Liver (tissue), 9 donors: Measurements from ENCODE around the gene CTNNA1. TPM values are rescaled to one million over a fixed set of nuclear protein-coding genes. Genes with fewer than 3 reads are reported as not detected.
"Not testable (repeated sequence)": the region's sequence is repeated elsewhere in the genome, so short reads cannot be mapped to it uniquely, and the experiment has no call there.

Experiments
- DNase-seq: peaks from one replicate; pipeline ENCODE4 v3.0.0-alpha.2; 2017; ENCODE audit warnings: low spot score
- H3K27ac ChIP-seq, 2 donors: one replicate each; pipeline ENCODE4 v1.7.0; 2013; ENCODE audit warnings: inconsistent platforms in 2 of 2, low read length in 2 of 2, control low read depth in 1 of 2, low read depth in 1 of 2, mild to moderate bottlenecking in 1 of 2
- H3K27me3 ChIP-seq, 4 donors: one replicate each; pipeline versions ENCODE4 v1.6.1 to v1.7.0; 2013; ENCODE audit warnings: low read length in 3 of 4, inconsistent platforms in 1 of 4, mild to moderate bottlenecking in 1 of 4, moderate library complexity in 1 of 4; ENCODE audit not compliant: control insufficient read depth in 4 of 4, insufficient read depth in 4 of 4
- H3K36me3 ChIP-seq, 4 donors: one replicate each; pipeline versions ENCODE4 v1.6.1 to v1.7.0; 2013; ENCODE audit warnings: low read length in 3 of 4, mild to moderate bottlenecking in 3 of 4, low read depth in 1 of 4, moderate library complexity in 1 of 4; ENCODE audit not compliant: control insufficient read depth in 4 of 4, insufficient read depth in 3 of 4
- H3K4me1 ChIP-seq, 4 donors: one replicate each; pipeline versions ENCODE4 v1.6.1 to v1.7.0; 2013; ENCODE audit warnings: low read length in 3 of 4, mild to moderate bottlenecking in 3 of 4, moderate library complexity in 1 of 4; ENCODE audit not compliant: control insufficient read depth in 4 of 4, insufficient read depth in 4 of 4
- H3K4me3 ChIP-seq, 3 donors: one replicate each; pipeline versions ENCODE4 v1.6.1 to v1.7.0; 2013; ENCODE audit warnings: low read length in 3 of 3, control low read depth in 1 of 3, low read depth in 1 of 3, mild to moderate bottlenecking in 1 of 3
- H3K9ac ChIP-seq, 2 donors: one replicate each; pipeline ENCODE4 v1.7.0; 2013; ENCODE audit warnings: low read length in 2 of 2, mild to moderate bottlenecking in 2 of 2, moderate library complexity in 2 of 2, control low read depth in 1 of 2, low read depth in 1 of 2
- H3K9me3 ChIP-seq, 4 donors: one replicate each; pipeline versions ENCODE4 v1.6.1 to v1.7.0; 2013; ENCODE audit warnings: low read length in 3 of 4; ENCODE audit not compliant: control insufficient read depth in 4 of 4
- CTCF ChIP-seq: fragments of 150-350 bp; IDR thresholded peaks from 2 replicates; pipeline ENCODE4 v1.5.1; 2017; ENCODE audit warnings: improper control_type of control experiment, low read depth, low read length; ENCODE audit not compliant: missing input control
- FOXA1 ChIP-seq: IDR thresholded peaks from 2 replicates; pipeline ENCODE4 v1.6.1; 2016; ENCODE audit warnings: antibody characterized with exemption
- GABPA ChIP-seq, 2 donors: IDR thresholded peaks in 1 of 2; conservative IDR thresholded peaks in 1 of 2; 2 replicates each; pipeline ENCODE4 v1.6.1; 2016; ENCODE audit warnings: antibody characterized with exemption in 2 of 2, mild to moderate bottlenecking in 1 of 2, moderate library complexity in 1 of 2
- JUND ChIP-seq, 2 donors: IDR thresholded peaks; 2 replicates each; pipeline ENCODE4 v1.6.1; 2016; ENCODE audit warnings: antibody characterized with exemption in 2 of 2
- RXRA ChIP-seq, 2 donors: IDR thresholded peaks; 2 replicates each; pipeline ENCODE4 v1.6.1; 2017 to 2018; ENCODE audit warnings: antibody characterized with exemption in 2 of 2, mild to moderate bottlenecking in 1 of 2
- SP1 ChIP-seq: IDR thresholded peaks from 2 replicates; pipeline ENCODE4 v1.6.1; 2018; ENCODE audit warnings: antibody characterized with exemption, mild to moderate bottlenecking
- WGBS: extraction: QIAGEN DNeasy Blood & Tissue Kit; methylation state at CpG from one replicate; pipeline ENCODE4 v1.1.7; 2013; 5-methylcytosine and 5-hydroxymethylcytosine counted together
- polyA plus RNA-seq, 2 donors: library from polyadenylated mRNA; stranded (reverse) in 1 of 2; unstranded in 1 of 2; fragments of 200-250 nt in 1 of 2; fragments of >200 nt in 1 of 2; fragmentation: Nextera tagmentation in 1 of 2; extraction: Ambion mirVana in 1 of 2; gene quantifications; one replicate each; pipeline versions ENCODE4 v1.2.1 to v1.2.3, GENCODE V29; 2013 to 2015
- total RNA-seq, 2 donors: library from RNA; depleted of rRNA; stranded (reverse); fragments of >200 nt; gene quantifications; one replicate each; pipeline ENCODE4 v1.2.3, GENCODE V29; 2014
- TF ChIP-seq, protein P1 (sequence below): IDR thresholded peaks from 2 replicates; pipeline ENCODE4 v1.6.1; 2016; ENCODE audit warnings: antibody characterized with exemption, mild to moderate bottlenecking
- donor health status: healthy.
- donor health status: healthy.
- donor health status: healthy.
- donor health status: healthy.
- donor health status: healthy.

Gene CTNNA1
- total and polyA plus RNA-seq, 4 donors = 39.9 to 150 (median 103) TPM

DNA sequence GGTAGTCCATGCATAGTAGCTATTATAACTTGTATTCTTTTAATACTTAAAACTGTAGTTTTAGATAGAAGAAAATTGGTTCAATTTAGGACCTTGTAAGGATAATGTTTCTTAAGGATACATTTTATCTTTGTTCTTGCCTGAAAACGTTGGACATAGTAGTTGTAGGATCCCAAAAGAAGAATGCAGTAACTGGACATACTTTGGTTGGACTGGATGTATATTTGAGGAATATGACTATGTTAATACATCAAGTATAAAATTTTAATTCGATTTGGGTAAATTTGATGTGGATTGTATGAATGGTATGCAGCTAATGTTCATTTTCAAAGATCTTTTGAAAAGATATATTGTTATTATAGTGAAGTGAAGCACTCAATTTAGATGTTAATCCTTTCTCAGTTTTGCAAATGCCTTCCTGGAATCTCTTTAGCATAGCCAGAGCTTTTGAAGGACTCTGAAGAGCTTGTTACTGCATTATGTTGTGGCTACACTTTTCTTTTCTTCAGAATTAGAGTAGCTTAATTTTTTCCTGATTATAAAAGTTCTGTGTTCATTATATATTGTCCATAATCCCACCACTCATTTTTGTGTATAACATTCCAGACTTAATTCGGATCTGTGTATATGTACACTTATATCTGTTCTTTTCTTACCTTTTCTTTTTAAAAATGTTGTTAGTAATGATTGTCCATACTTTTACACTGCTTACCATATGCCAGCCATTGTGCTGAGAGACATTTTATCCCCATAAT, 80.7 kb downstream of the CTNNA1 start:
- no peak overlapping the region for H3K9ac ChIP-seq
- H3K27ac ChIP-seq = no peak overlapping the region
- no peak for DNase-seq
- TF ChIP-seq SP1 (no peak), CTCF (no peak), FOXA1 (no peak), GABPA (IDR thresholded peaks at IDR 0.05 in 1 of 2, conservative IDR thresholded peaks at IDR 0.05 in 1 of 2) (no peak)
- no peaks in the 10 kb centered on the region for H3K4me1 ChIP-seq
- no peaks in the 10 kb centered on the region for H3K27me3 ChIP-seq
- peaks cover 0 to 5% (median 4%) of the 10 kb centered on the region in 4 donors for H3K36me3 ChIP-seq
- no peaks in the 10 kb centered on the region for H3K9me3 ChIP-seq
- H3K4me3 ChIP-seq = no peak overlapping the region
- 42% methylated on average over 3 of the region's 3 CpGs for WGBS

DNA sequence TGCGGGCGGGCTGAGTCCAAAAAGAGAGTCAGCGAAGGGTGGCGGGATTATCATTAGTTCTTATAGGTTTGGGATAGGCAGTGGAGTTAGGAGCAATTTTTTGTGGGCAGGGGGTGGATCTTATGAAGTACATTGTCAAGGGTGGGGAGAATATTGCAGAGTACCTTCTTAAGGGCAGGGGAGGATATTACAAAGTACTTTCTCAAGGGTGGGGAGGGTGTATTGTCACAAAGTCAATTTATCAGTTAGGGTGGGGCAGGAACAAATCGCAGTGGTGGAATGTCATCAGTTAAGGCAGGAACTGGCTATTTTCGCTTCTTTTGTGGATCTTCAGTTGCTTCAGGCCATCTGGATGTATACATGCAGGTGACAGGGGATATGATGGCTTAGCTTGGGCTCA, 81.6 kb downstream of the CTNNA1 start:
- 94% methylated on average over 6 of the region's 6 CpGs for WGBS
- not testable (repeated sequence) for H3K9me3 ChIP-seq, H3K4me1 ChIP-seq, H3K36me3 ChIP-seq, H3K9ac ChIP-seq, DNase-seq, H3K4me3 ChIP-seq, H3K27ac ChIP-seq, H3K27me3 ChIP-seq

DNA sequence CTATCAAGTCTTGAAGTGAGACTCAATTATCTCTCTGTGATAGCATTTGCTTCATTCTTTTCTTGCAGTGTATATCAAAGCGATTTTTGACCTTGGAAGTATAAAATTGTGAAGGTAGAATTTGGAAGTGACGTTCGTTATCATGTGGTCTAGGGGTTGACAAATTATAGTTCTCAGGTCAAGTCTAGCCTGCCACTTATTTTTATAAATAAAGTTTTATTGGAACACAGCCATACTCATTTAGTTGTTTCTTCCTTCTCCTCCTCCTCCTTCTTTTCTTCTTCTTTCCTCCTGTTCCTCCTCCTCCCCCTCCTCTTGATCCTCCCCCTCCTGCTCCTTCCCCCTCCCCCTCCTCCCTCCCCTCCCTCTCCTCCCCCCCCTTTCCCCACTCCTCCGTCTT, 83.9 kb downstream of the CTNNA1 start:
- H3K9ac ChIP-seq = no peak overlapping the region
- no peak for DNase-seq
- no peak overlapping the region for H3K4me3 ChIP-seq
- 97% methylated on average over 4 of the region's 4 CpGs for WGBS
- TF ChIP-seq, protein P1, sequence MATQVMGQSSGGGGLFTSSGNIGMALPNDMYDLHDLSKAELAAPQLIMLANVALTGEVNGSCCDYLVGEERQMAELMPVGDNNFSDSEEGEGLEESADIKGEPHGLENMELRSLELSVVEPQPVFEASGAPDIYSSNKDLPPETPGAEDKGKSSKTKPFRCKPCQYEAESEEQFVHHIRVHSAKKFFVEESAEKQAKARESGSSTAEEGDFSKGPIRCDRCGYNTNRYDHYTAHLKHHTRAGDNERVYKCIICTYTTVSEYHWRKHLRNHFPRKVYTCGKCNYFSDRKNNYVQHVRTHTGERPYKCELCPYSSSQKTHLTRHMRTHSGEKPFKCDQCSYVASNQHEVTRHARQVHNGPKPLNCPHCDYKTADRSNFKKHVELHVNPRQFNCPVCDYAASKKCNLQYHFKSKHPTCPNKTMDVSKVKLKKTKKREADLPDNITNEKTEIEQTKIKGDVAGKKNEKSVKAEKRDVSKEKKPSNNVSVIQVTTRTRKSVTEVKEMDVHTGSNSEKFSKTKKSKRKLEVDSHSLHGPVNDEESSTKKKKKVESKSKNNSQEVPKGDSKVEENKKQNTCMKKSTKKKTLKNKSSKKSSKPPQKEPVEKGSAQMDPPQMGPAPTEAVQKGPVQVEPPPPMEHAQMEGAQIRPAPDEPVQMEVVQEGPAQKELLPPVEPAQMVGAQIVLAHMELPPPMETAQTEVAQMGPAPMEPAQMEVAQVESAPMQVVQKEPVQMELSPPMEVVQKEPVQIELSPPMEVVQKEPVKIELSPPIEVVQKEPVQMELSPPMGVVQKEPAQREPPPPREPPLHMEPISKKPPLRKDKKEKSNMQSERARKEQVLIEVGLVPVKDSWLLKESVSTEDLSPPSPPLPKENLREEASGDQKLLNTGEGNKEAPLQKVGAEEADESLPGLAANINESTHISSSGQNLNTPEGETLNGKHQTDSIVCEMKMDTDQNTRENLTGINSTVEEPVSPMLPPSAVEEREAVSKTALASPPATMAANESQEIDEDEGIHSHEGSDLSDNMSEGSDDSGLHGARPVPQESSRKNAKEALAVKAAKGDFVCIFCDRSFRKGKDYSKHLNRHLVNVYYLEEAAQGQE = no peak
- TF ChIP-seq RXRA (IDR thresholded peaks at IDR 0.05) (no peak), SP1 (no peak), JUND (IDR thresholded peaks at IDR 0.05) (no peak), GABPA (IDR thresholded peaks at IDR 0.05 in 1 of 2, conservative IDR thresholded peaks at IDR 0.05 in 1 of 2) (no peak)
- H3K9me3 ChIP-seq = no peaks in the 10 kb centered on the region
- peaks cover 0 to 3% (median 0%) of the 10 kb centered on the region in 4 donors for H3K36me3 ChIP-seq
- H3K27me3 ChIP-seq = no peaks in the 10 kb centered on the region
- H3K27ac ChIP-seq = no peak overlapping the region
- H3K4me1 ChIP-seq = no peaks in the 10 kb centered on the region
